ENCODE results near the gene GAST. TPM values are rescaled to one million over a fixed set of nuclear protein-coding genes. Genes with fewer than 3 reads are reported as not detected.

Gene GAST
- total RNA-seq, 1 donor from 2014 or later, result not detected

DNA sequence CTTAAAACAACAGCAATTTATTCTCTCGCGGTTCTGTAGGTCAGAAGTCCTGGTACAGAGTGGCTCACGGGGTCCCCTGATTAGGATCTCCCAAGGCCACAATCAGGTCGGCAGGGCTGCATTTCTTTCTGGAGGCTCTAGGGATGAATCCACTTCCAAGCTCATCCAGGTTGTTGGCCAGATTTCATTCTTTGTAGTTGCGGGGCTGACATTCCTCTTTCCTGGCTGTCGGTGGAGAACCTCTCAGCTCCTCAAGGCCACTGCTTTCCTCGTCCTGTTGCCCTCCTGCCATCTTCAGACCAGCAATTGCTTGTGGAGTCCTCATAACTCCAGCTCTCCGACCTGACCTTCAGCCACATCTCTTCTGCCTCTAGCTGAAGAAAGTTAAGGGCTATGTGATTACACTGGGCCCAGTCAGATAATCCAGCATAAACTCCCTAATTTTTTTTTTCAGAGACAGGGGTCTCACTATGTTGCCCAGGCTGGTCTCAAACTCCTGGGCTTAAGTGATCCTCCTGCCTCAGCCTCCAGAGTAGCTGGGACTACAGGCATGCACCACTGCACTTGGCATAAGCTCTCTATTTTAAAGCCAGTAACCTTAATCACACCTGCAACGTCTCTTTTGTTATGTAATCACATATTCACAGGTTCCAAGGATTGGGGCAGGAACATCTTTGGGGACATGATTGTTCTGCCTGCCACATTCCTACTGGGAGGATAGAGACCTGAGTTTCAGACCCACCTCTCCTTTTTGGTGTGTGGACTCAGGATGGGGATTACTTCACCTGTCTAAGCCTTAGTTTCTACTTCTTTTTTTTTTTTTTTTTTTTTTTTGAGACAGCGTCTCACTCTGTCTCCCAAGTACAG, 4.1 kb upstream of the GAST start:
- no peak for DNase-seq (ENCODE audit: low spot score)

- DNase-seq (ENCODE audit: low spot score), result no peak
Measured at GRCh38 chr17:41710472-41711090, 1.6 kb upstream of the GAST start.

- no peak for DNase-seq (ENCODE audit: low spot score)
Measured at GRCh38 chr17:41717408-41718286, 5.5 kb downstream of the GAST start.

- no peak for DNase-seq (ENCODE audit: low spot score)
Measured at GRCh38 chr17:41718287-41718645, 6.1 kb downstream of the GAST start.

DNA sequence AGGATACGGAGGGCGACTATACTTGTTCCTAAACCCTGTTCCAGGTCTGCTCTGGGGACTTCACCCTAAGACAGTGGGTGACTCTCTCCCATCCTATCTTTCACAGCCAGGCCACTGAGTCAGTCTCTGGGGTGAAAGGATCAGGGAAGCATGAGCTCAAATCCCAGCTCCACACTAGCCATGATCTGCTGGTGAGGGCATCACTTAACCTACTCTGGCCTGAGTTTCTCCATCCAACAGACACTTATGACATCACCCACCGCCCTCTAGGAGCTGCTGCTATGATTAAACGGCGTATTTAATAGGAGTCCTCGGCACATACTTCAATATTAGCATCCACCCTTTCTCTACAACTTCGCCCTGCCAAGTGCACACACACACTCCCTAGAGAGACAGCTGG, 10.1 kb downstream of the GAST start:
- no peak for DNase-seq (ENCODE audit: low spot score)

- no peak for DNase-seq (ENCODE audit: low spot score)
Measured at GRCh38 chr17:41723801-41724475, 11.8 kb downstream of the GAST start.

- DNase-seq (ENCODE audit: low spot score), result no peak
Measured at GRCh38 chr17:41724476-41725050, 12.4 kb downstream of the GAST start.

DNA sequence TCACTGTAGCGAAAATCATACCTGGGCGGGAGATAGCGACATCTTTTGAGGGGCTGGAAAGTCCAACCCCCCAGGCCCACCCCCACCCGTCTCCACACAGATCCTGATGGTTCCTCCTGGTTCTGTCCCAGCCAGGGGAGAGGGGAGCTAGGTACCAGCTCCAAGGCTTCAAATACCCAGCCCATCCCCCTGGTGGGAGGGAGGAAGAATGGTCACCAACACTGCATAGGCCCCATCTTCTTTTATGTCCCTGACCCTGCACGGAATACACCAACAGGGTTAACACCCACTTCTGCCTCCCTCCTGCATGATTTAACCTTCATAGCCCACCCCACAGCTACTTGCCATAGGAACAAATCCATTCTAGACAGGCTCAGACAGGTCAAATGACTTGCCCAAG, 13.0 kb downstream of the GAST start:
- DNase-seq (ENCODE audit: low spot score), result no peak

GRCh38 chr17:41728056-41728455, 15.9 kb downstream of the GAST start:
- DNase-seq (ENCODE audit: low spot score), result no peak

- DNase-seq (ENCODE audit: low spot score), result no peak
Measured at GRCh38 chr17:41730479-41730878, 18.3 kb downstream of the GAST start.

DNA sequence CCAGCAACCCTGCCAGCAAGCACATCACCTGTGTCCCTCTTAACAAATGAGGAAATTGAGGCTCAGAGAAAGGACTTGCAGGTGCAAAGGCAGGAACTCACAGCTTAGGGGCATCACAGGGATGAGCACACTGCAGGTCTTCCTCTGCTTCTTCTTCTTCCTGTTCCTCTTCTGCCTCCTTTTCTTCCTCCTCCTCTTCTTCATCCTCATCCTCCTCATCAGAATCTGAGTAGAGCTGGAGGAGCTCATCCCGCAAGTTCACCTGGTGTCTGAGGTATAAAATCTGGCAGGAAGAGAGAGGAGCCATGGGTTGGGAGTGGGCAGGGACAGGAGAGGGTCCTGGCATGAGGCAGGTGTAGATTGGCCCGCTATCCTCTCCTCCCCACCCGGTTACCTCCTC, 19.7 kb downstream of the GAST start:
- DNase-seq (ENCODE audit: low spot score), result no peak

- no peak for DNase-seq (ENCODE audit: low spot score)
Measured at GRCh38 chr17:41733348-41734138, 21.4 kb downstream of the GAST start.

GRCh38 chr17:41734139-41734948, 22.2 kb downstream of the GAST start, which contains the start of gene HAP1:
Gene HAP1 (minus strand): TSS chr17:41734643. CDS start chr17:41734634, 9 bp downstream.
- DNase-seq (ENCODE audit: low spot score), result no peak

- no peak for DNase-seq (ENCODE audit: low spot score)
Measured at GRCh38 chr17:41734949-41735313, 22.8 kb downstream of the GAST start.

GRCh38 chr17:41735744-41736143, 23.6 kb downstream of the GAST start:
- no peak for DNase-seq (ENCODE audit: low spot score)

- DNase-seq (ENCODE audit: low spot score), result no peak
Measured at GRCh38 chr17:41736983-41737679, 25.0 kb downstream of the GAST start.

- DNase-seq (ENCODE audit: low spot score), result no peak
Measured at GRCh38 chr17:41737680-41738023, 25.5 kb downstream of the GAST start.

- DNase-seq (ENCODE audit: low spot score), result peak; percentile 81
Measured at GRCh38 chr17:41738077-41738800, 26.1 kb downstream of the GAST start.

- DNase-seq (ENCODE audit: low spot score), result no peak
Measured at GRCh38 chr17:41738801-41739112, 26.6 kb downstream of the GAST start.
